DOHH2 (cell line): ENCODE results near the gene POR.

ENCODE experiments used
- EZH2phosphoT487 ChIP-seq: fragments of 200-600 bp; sonication (generic); IDR thresholded peaks from 2 replicates; pipeline ENCODE4 v1.6.1; 2017; ENCODE audit warnings: borderline replicate concordance, mild to moderate bottlenecking, antibody characterized with exemption, low read length, moderate library complexity, mixed read lengths
- TF ChIP-seq, protein P1 (sequence below): fragments of 200-600 bp; sonication (generic); IDR thresholded peaks from one replicate; pipeline ENCODE4 v1.5.1; 2014; ENCODE audit warnings: antibody characterized with exemption, mild to moderate bottlenecking, low read depth, low read length; ENCODE audit not compliant: poor library complexity, severe bottlenecking

DNA sequence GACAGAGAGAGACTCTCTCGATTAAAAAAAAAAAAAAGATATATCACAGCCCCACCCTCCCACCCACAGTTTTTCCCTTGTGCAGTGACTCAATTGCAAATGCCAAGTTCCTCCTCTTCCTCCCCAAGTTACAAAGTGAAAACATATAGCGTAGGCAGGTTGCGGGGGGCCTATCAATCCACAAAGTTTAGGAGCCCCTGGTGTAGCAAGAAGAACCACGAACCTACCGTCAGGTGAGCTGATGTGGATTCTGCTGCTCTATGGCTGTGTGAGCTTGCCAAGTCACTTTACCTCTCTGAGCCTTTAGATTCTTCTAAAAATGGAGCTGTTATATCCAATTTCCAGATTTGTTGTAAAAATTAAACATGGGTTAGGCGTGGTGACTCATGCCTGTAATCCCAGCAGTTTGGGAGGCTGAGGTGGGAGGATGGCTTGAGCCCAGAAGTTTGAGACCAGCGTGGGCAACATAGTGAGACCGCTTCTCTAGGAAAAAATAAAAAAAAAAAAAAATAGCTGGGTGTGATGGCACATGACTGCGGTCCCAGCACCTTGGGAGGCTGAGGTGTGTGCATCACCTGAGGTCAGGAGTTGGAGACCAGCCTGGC, 44.3 kb upstream of the POR start:
- TF ChIP-seq, protein P1, sequence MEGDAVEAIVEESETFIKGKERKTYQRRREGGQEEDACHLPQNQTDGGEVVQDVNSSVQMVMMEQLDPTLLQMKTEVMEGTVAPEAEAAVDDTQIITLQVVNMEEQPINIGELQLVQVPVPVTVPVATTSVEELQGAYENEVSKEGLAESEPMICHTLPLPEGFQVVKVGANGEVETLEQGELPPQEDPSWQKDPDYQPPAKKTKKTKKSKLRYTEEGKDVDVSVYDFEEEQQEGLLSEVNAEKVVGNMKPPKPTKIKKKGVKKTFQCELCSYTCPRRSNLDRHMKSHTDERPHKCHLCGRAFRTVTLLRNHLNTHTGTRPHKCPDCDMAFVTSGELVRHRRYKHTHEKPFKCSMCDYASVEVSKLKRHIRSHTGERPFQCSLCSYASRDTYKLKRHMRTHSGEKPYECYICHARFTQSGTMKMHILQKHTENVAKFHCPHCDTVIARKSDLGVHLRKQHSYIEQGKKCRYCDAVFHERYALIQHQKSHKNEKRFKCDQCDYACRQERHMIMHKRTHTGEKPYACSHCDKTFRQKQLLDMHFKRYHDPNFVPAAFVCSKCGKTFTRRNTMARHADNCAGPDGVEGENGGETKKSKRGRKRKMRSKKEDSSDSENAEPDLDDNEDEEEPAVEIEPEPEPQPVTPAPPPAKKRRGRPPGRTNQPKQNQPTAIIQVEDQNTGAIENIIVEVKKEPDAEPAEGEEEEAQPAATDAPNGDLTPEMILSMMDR, result no peak
- no peak for TF ChIP-seq EZH2phosphoT487
